AG04449 (cell line): Measurements from ENCODE around the gene GABBR2.
"Not testable (repeated sequence)": the region's sequence is repeated elsewhere in the genome, so short reads cannot be mapped to it uniquely, and the experiment has no call there.

Experiments
- CTCF ChIA-PET: fragments of 350-600 bp; formaldehyde crosslinking; extraction: SDS; loops from one replicate; lab custom pipeline; 2021; ENCODE audit warnings: antibody characterized with exemption; lab: Yijun Ruan, JAX
- POLR2A ChIA-PET: fragments of 400-600, 350-600 bp; formaldehyde crosslinking; extraction: SDS; loops from one replicate; lab custom pipeline; 2020; ENCODE audit warnings: antibody characterized with exemption, inconsistent platforms; lab: Yijun Ruan, JAX
- DNase-seq: peaks from one replicate; pipeline ENCODE4 v3.0.0-alpha.2; 2010; ENCODE audit warnings: low read depth, low spot score
- H3K4me3 ChIP-seq: 2 replicates; pipeline ENCODE4 v1.5.1; 2011; ENCODE audit warnings: low read depth, mild to moderate bottlenecking, control low read depth, low read length
- TF ChIP-seq, protein P1 (sequence below): IDR thresholded peaks from one replicate; pipeline ENCODE4 v1.5.1; 2011; ENCODE audit warnings: mild to moderate bottlenecking, moderate library complexity, low read length, control low read depth, inconsistent platforms; ENCODE audit not compliant: insufficient read depth; ENCODE audit errors: missing control alignments

GABBR2 gene

GRCh38 chr9:98271479-98271878 is 437.3 kb downstream of the GABBR2 start:
- H3K4me3 ChIP-seq: no peak overlapping the region
- ChIA-PET POLR2A (no interaction called here), CTCF (interaction anchor here (1.0 to 1.6 kb wide), 4 partner anchors 196 to 519 kb away, joined by 3 to 9 read pairs (median 4); no protein-coding TSS in a partner anchor)

DNA sequence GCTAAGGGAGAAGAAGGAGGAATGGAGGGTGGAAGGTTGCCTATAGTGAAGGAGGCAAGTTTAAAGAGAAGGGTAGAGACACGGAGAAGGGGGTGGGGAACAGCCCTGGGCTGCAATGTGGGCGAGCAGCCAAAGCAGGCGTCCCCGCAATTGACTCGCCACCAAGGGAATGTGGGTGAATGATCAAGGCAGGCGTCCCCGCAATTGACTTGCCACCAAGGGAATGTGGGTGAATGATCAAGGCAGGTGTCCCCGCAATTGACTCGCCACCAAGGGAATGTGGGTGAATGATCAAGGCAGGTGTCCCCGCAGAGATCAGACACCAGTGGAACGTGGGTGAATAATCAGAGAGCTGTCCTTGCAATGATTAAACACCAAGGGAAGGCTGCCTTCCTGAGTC is 438.5 kb downstream of the GABBR2 start:
- CTCF ChIA-PET, POLR2A ChIA-PET, DNase-seq, H3K4me3 ChIP-seq: not testable (repeated sequence)

More at GRCh38 chr9:98271479-98271878, 437.3 kb downstream of the GABBR2 start:
- DNase-seq: no peak
- TF ChIP-seq, protein P1, sequence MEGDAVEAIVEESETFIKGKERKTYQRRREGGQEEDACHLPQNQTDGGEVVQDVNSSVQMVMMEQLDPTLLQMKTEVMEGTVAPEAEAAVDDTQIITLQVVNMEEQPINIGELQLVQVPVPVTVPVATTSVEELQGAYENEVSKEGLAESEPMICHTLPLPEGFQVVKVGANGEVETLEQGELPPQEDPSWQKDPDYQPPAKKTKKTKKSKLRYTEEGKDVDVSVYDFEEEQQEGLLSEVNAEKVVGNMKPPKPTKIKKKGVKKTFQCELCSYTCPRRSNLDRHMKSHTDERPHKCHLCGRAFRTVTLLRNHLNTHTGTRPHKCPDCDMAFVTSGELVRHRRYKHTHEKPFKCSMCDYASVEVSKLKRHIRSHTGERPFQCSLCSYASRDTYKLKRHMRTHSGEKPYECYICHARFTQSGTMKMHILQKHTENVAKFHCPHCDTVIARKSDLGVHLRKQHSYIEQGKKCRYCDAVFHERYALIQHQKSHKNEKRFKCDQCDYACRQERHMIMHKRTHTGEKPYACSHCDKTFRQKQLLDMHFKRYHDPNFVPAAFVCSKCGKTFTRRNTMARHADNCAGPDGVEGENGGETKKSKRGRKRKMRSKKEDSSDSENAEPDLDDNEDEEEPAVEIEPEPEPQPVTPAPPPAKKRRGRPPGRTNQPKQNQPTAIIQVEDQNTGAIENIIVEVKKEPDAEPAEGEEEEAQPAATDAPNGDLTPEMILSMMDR: no peak

DNA sequence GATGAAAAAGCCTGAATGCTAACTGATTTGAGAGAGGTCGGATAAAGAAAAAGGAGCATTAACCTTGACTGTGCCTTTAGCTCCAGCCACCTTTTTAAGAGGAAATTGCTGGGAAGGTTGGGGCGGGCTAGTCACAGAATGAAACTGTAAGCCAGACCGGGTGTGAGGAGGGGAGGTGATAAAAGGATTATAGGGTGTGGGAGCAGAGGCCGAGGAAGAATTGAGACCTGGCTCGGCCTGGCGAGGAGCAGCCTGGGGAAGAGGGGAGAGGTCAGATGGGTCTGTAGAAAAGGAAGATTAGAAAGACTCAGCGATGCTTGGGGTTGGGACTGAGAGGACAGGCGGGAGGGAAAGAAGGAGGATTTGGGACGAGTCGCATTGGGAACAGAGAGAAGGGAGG is 439.1 kb downstream of the GABBR2 start:
- DNase-seq, H3K4me3 ChIP-seq, CTCF ChIA-PET, POLR2A ChIA-PET: not testable (repeated sequence)

GRCh38 chr9:98267556-98267955 is 441.2 kb downstream of the GABBR2 start:
- DNase-seq, POLR2A ChIA-PET, H3K4me3 ChIP-seq: not testable (repeated sequence)
- CTCF ChIA-PET: interaction anchor here (0.8 to 1.1 kb wide), 3 partner anchors 63 to 193 kb away, joined by 3 to 4 read pairs (median 3); partner anchors contain the start of gene TRIM14

- CTCF ChIA-PET: interaction anchor here (0.7 to 4.9 kb wide), 28 partner anchors 9 to 527 kb away, joined by 3 to 157 read pairs (median 4); partner anchors contain the start of genes TRIM14 and TRMO
- TF ChIP-seq, protein P1: no peak
- no peak for DNase-seq
- POLR2A ChIA-PET: no interaction called here
- H3K4me3 ChIP-seq: no peak overlapping the region
Observed at GRCh38 chr9:98264516-98264915, 444.2 kb downstream of the GABBR2 start.

- ChIA-PET CTCF (interaction anchor here (0.7 to 4.9 kb wide), 37 partner anchors 9 to 528 kb away, joined by 3 to 157 read pairs (median 4); partner anchors contain the start of genes TRIM14 and TRMO), POLR2A (no interaction called here)
- TF ChIP-seq, protein P1: peak; percentile 96
- no peak overlapping the region for H3K4me3 ChIP-seq
- peak; percentile 29 for DNase-seq
Observed at GRCh38 chr9:98263482-98264357, 445.0 kb downstream of the GABBR2 start.

DNA sequence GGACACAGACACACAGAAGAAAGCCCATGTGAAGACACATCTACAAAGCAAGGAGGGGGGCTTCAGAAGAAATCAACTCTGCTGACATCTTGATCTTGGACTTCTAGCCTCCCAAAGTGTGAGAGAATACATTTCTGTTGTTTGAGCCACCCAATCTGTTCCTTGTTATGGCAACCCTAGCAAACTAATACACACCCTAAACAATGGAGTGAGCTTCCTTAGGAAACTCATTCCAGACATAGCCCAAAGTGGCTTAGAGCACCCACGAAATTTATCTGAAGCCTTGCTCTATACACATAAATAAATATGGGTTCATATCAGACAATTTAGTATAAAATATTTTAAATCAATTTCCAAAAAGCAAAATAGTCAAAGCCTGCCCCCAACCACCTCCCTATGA is 445.7 kb downstream of the GABBR2 start:
- no peak overlapping the region for H3K4me3 ChIP-seq
- no peak for DNase-seq
- ChIA-PET CTCF (interaction anchor here (0.6 to 4.9 kb wide), 24 partner anchors 8 to 512 kb away, joined by 3 to 157 read pairs (median 4); partner anchors contain the start of gene TRMO), POLR2A (no interaction called here)
- TF ChIP-seq, protein P1: no peak
